ENCODE data around the gene MDM1.

Gene MDM1

DNA sequence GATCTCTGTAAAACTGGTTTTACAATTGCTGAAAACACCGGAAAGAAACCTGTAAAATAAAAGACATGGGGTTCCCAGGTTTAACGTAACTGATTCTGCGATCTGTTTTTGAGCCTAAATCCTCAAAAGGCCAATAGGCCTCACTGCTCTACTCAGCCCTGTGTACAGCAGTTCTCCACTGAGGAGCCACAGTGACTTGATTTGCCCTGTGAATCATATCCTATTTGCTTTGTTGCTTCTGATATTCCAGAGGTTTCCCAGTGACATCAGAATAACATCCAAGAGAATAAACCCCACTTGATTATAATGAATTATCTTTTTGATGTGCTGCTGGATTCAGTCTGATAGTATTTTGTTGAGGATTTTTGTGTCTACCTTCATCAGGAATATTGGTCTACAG is 27.5 kb downstream of the MDM1 start:
- WGBS (ENCODE audit: extremely low coverage, insufficient coverage, low lambda C conversion rate) = no CpG with 5 or more reads among the region's 3 CpGs
- H2AK5ac ChIP-seq (ENCODE audit: low read length) = no peak overlapping the region
- H3K9ac ChIP-seq (ENCODE audit: low read length) = no peak overlapping the region
- H3K27me3 ChIP-seq (ENCODE audit: insufficient read depth, low read length, poor library complexity) = no peaks in the 10 kb centered on the region
- no peak overlapping the region for H3K18ac ChIP-seq (ENCODE audit: low read length)
- no peaks in the 10 kb centered on the region for H3K79me2 ChIP-seq (ENCODE audit: control insufficient read depth, insufficient read depth, low read length)
- H2BK15ac ChIP-seq (replicated peaks; ENCODE audit: low read depth) = no peak overlapping the region
- H3K27ac ChIP-seq (ENCODE audit: low read depth, low read length) = no peak overlapping the region
- no peaks in the 10 kb centered on the region for H3K79me1 ChIP-seq (ENCODE audit: low read length)
- no peak overlapping the region for H4K5ac ChIP-seq (ENCODE audit: low read length)
- H3K4me3 ChIP-seq (ENCODE audit: low read length) = no peak overlapping the region
- no peak overlapping the region for H3K56ac ChIP-seq (ENCODE audit: low read length)
- H2BK120ac ChIP-seq (ENCODE audit: low read depth, low read length) = no peak overlapping the region
- no peaks in the 10 kb centered on the region for H3K4me1 ChIP-seq (ENCODE audit: control insufficient read depth, low read depth, low read length)
- no peak overlapping the region for H3K4ac ChIP-seq (ENCODE audit: low read depth, low read length)
- DNase-seq = no peak
- H3K36me3 ChIP-seq (ENCODE audit: control insufficient read depth, insufficient read depth, low read length) = no peaks in the 10 kb centered on the region
- no peak overlapping the region for H3K4me2 ChIP-seq (ENCODE audit: low read length)
- no peak overlapping the region for H4K8ac ChIP-seq (ENCODE audit: low read depth, low read length)
- no peak overlapping the region for H2BK5ac ChIP-seq (ENCODE audit: low read length)
- H3K23ac ChIP-seq (ENCODE audit: low read length) = no peak overlapping the region

GRCh38 chr12:68303850-68304249 is 28.3 kb downstream of the MDM1 start:
- H2BK120ac ChIP-seq (ENCODE audit: low read depth, low read length) = no peak overlapping the region
- no peak overlapping the region for H2AK5ac ChIP-seq (ENCODE audit: low read length)
- H3K27ac ChIP-seq (ENCODE audit: low read depth, low read length) = no peak overlapping the region
- H4K5ac ChIP-seq (ENCODE audit: low read length) = no peak overlapping the region
- no peak overlapping the region for H3K4me2 ChIP-seq (ENCODE audit: low read length)
- no peak overlapping the region for H3K23ac ChIP-seq (ENCODE audit: low read length)
- no peak overlapping the region for H2BK5ac ChIP-seq (ENCODE audit: low read length)
- H3K79me2 ChIP-seq (ENCODE audit: control insufficient read depth, insufficient read depth, low read length) = no peaks in the 10 kb centered on the region
- H3K9ac ChIP-seq (ENCODE audit: low read length) = no peak overlapping the region
- H3K56ac ChIP-seq (ENCODE audit: low read length) = no peak overlapping the region
- no peak overlapping the region for H3K4me3 ChIP-seq (ENCODE audit: low read length)
- no CpG with 5 or more reads among the region's 6 CpGs for WGBS (ENCODE audit: extremely low coverage, insufficient coverage, low lambda C conversion rate)
- no peak overlapping the region for H3K18ac ChIP-seq (ENCODE audit: low read length)
- H3K4me1 ChIP-seq (ENCODE audit: control insufficient read depth, low read depth, low read length) = no peaks in the 10 kb centered on the region
- H4K8ac ChIP-seq (ENCODE audit: low read depth, low read length) = no peak overlapping the region
- DNase-seq = no peak
- no peak overlapping the region for H3K4ac ChIP-seq (ENCODE audit: low read depth, low read length)
- no peaks in the 10 kb centered on the region for H3K27me3 ChIP-seq (ENCODE audit: insufficient read depth, low read length, poor library complexity)
- no peaks in the 10 kb centered on the region for H3K79me1 ChIP-seq (ENCODE audit: low read length)
- no peak overlapping the region for H2BK15ac ChIP-seq (replicated peaks; ENCODE audit: low read depth)
- no peaks in the 10 kb centered on the region for H3K36me3 ChIP-seq (ENCODE audit: control insufficient read depth, insufficient read depth, low read length)

DNA sequence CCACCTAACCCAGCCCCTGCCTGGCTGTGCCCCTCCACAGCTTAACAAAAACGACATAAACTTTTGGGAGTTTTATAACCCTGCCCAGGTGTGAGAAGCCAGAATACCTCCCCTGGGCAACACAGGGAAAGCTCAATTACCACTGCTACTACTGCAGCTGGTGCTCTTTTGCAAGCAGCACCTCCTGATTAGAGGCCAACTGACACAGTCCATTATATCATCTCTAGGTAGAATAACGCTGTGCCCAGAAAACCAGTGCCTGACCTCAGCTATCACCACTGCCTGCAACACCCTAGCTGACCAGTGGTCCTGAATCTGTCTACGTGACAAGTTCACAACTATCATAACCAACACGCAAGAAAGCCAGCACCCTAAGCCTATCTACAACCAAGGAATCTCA is 34.2 kb downstream of the MDM1 start:
- WGBS (ENCODE audit: extremely low coverage, insufficient coverage, low lambda C conversion rate) = no CpG with 5 or more reads among the region's 4 CpGs
- Histone ChIP-seq H3K4me1 (ENCODE audit: control insufficient read depth, low read depth, low read length) (peaks cover 3% of the 10 kb centered on the region), H3K36me3 (ENCODE audit: control insufficient read depth, insufficient read depth, low read length) (no peaks in the 10 kb centered on the region), H3K4me3 (ENCODE audit: low read length) (no peak overlapping the region), H2AK5ac (ENCODE audit: low read length) (no peak overlapping the region), H4K8ac (ENCODE audit: low read depth, low read length) (no peak overlapping the region), H2BK15ac (replicated peaks; ENCODE audit: low read depth) (no peak overlapping the region), H3K56ac (ENCODE audit: low read length) (no peak overlapping the region), H3K27ac (ENCODE audit: low read depth, low read length) (no peak overlapping the region), H3K79me2 (ENCODE audit: control insufficient read depth, insufficient read depth, low read length) (no peaks in the 10 kb centered on the region), H2BK5ac (ENCODE audit: low read length) (no peak overlapping the region), H3K4me2 (ENCODE audit: low read length) (no peak overlapping the region), H3K79me1 (ENCODE audit: low read length) (no peaks in the 10 kb centered on the region), H3K27me3 (ENCODE audit: insufficient read depth, low read length, poor library complexity) (no peaks in the 10 kb centered on the region), H3K9ac (ENCODE audit: low read length) (no peak overlapping the region), H2BK120ac (ENCODE audit: low read depth, low read length) (no peak overlapping the region), H3K23ac (ENCODE audit: low read length) (no peak overlapping the region), H3K18ac (ENCODE audit: low read length) (no peak overlapping the region), H3K4ac (ENCODE audit: low read depth, low read length) (no peak overlapping the region), H4K5ac (ENCODE audit: low read length) (no peak overlapping the region)
- no peak for DNase-seq

GRCh38 chr12:68294251-68294650 is 37.9 kb downstream of the MDM1 start:
- Histone ChIP-seq H2AK5ac (ENCODE audit: low read length) (no peak overlapping the region), H3K9ac (ENCODE audit: low read length) (no peak overlapping the region), H3K18ac (ENCODE audit: low read length) (no peak overlapping the region), H3K27me3 (ENCODE audit: insufficient read depth, low read length, poor library complexity) (no peaks in the 10 kb centered on the region), H3K79me1 (ENCODE audit: low read length) (no peaks in the 10 kb centered on the region), H2BK15ac (replicated peaks; ENCODE audit: low read depth) (no peak overlapping the region), H3K4me2 (ENCODE audit: low read length) (no peak overlapping the region), H4K5ac (ENCODE audit: low read length) (no peak overlapping the region), H3K4me1 (ENCODE audit: control insufficient read depth, low read depth, low read length) (peaks cover 3% of the 10 kb centered on the region), H4K8ac (ENCODE audit: low read depth, low read length) (no peak overlapping the region), H2BK5ac (ENCODE audit: low read length) (no peak overlapping the region), H3K56ac (ENCODE audit: low read length) (no peak overlapping the region), H3K4ac (ENCODE audit: low read depth, low read length) (no peak overlapping the region), H3K23ac (ENCODE audit: low read length) (no peak overlapping the region), H2BK120ac (ENCODE audit: low read depth, low read length) (no peak overlapping the region), H3K36me3 (ENCODE audit: control insufficient read depth, insufficient read depth, low read length) (no peaks in the 10 kb centered on the region), H3K27ac (ENCODE audit: low read depth, low read length) (no peak overlapping the region), H3K79me2 (ENCODE audit: control insufficient read depth, insufficient read depth, low read length) (no peaks in the 10 kb centered on the region), H3K4me3 (ENCODE audit: low read length) (no peak overlapping the region)
- DNase-seq = no peak
- no CpG with 5 or more reads among the region's 2 CpGs for WGBS (ENCODE audit: extremely low coverage, insufficient coverage, low lambda C conversion rate)

GRCh38 chr12:68293347-68293746 is 38.8 kb downstream of the MDM1 start:
- Histone ChIP-seq H3K4ac (ENCODE audit: low read depth, low read length) (no peak overlapping the region), H3K27ac (ENCODE audit: low read depth, low read length) (no peak overlapping the region), H3K4me1 (ENCODE audit: control insufficient read depth, low read depth, low read length) (peaks cover 3% of the 10 kb centered on the region), H4K5ac (ENCODE audit: low read length) (no peak overlapping the region), H3K27me3 (ENCODE audit: insufficient read depth, low read length, poor library complexity) (no peaks in the 10 kb centered on the region), H3K9ac (ENCODE audit: low read length) (no peak overlapping the region), H3K4me2 (ENCODE audit: low read length) (no peak overlapping the region), H3K79me1 (ENCODE audit: low read length) (no peaks in the 10 kb centered on the region), H3K4me3 (ENCODE audit: low read length) (no peak overlapping the region), H3K56ac (ENCODE audit: low read length) (no peak overlapping the region), H2BK120ac (ENCODE audit: low read depth, low read length) (no peak overlapping the region), H2BK15ac (replicated peaks; ENCODE audit: low read depth) (no peak overlapping the region), H3K18ac (ENCODE audit: low read length) (no peak overlapping the region), H3K79me2 (ENCODE audit: control insufficient read depth, insufficient read depth, low read length) (no peaks in the 10 kb centered on the region), H2BK5ac (ENCODE audit: low read length) (no peak overlapping the region), H2AK5ac (ENCODE audit: low read length) (no peak overlapping the region), H3K23ac (ENCODE audit: low read length) (no peak overlapping the region), H4K8ac (ENCODE audit: low read depth, low read length) (no peak overlapping the region), H3K36me3 (ENCODE audit: control insufficient read depth, insufficient read depth, low read length) (no peaks in the 10 kb centered on the region)
- DNase-seq = no peak

DNA sequence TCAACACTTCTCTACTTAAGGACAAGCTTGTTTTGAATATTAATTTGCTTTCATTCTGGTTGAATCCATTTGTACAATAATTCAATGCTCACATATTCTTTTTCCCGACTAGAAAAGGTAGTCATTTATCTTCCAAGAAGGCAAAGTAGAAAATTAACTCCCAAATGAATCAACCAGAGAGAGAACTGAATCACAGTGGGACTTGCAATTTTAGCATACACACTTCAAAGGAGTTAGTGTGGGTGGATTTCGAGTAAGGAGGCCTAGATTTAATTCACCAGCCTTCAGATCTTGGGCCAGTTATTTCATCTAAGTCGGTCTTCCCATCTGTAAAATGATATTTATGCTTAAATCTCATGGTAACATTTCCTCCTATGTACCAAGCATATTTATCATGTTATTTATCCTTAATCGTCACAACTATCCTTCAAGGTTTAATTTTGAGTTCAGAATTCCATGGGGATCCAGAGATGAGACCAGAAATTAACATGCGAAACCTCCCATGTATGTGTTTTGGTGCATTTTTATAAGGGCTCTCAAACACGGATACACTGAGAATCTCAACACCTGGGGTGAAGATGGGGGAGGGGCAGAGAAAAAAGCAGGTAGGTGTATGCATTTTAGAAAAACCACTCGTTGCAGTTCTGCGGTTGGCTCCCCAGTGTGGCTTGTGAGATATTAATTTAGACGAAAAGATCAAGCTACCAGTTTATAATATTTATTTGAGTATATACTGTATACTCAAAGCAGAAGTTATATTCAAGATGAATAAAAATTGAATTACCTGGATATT is 39.8 kb downstream of the MDM1 start:
- Histone ChIP-seq H3K4ac (ENCODE audit: low read depth, low read length) (no peak overlapping the region), H3K79me1 (ENCODE audit: low read length) (no peaks in the 10 kb centered on the region), H3K23ac (ENCODE audit: low read length) (no peak overlapping the region), H2BK120ac (ENCODE audit: low read depth, low read length) (no peak overlapping the region), H3K36me3 (ENCODE audit: control insufficient read depth, insufficient read depth, low read length) (no peaks in the 10 kb centered on the region), H3K4me3 (ENCODE audit: low read length) (no peak overlapping the region), H3K9ac (ENCODE audit: low read length) (no peak overlapping the region), H4K8ac (ENCODE audit: low read depth, low read length) (no peak overlapping the region), H2AK5ac (ENCODE audit: low read length) (no peak overlapping the region), H3K18ac (ENCODE audit: low read length) (no peak overlapping the region), H3K56ac (ENCODE audit: low read length) (no peak overlapping the region), H3K27ac (ENCODE audit: low read depth, low read length) (no peak overlapping the region), H4K5ac (ENCODE audit: low read length) (no peak overlapping the region), H3K27me3 (ENCODE audit: insufficient read depth, low read length, poor library complexity) (no peaks in the 10 kb centered on the region), H3K79me2 (ENCODE audit: control insufficient read depth, insufficient read depth, low read length) (no peaks in the 10 kb centered on the region), H3K4me1 (ENCODE audit: control insufficient read depth, low read depth, low read length) (no peaks in the 10 kb centered on the region), H2BK5ac (ENCODE audit: low read length) (no peak overlapping the region), H3K4me2 (ENCODE audit: low read length) (no peak overlapping the region), H2BK15ac (replicated peaks; ENCODE audit: low read depth) (no peak overlapping the region)
- DNase-seq = no peak
- no CpG with 5 or more reads among the region's 9 CpGs for WGBS (ENCODE audit: extremely low coverage, insufficient coverage, low lambda C conversion rate)
